WTC11 (cell line): ENCODE data around the gene MDGA2.

ENCODE experiments used
- JUN ChIP-seq: sonication (generic); formaldehyde crosslinking; IDR thresholded peaks from 2 replicates; pipeline ENCODE4 v1.8.0; 2023; ENCODE audit warnings: mild to moderate bottlenecking, missing genetic modification reagents
- NR2C2 ChIP-seq: sonication (generic); formaldehyde crosslinking; IDR thresholded peaks from 2 replicates; pipeline ENCODE4 v1.8.0; 2022; ENCODE audit warnings: mild to moderate bottlenecking, missing genetic modification reagents
- RELA ChIP-seq: sonication (generic); formaldehyde crosslinking; IDR thresholded peaks from 2 replicates; pipeline ENCODE4 v1.8.1; 2022; ENCODE audit warnings: missing genetic modification reagents, mild to moderate bottlenecking, borderline replicate concordance
- ZNF263 ChIP-seq: sonication (generic); formaldehyde crosslinking; IDR thresholded peaks from 2 replicates; pipeline ENCODE4 v1.8.1; 2022; ENCODE audit warnings: low read depth, mild to moderate bottlenecking, moderate library complexity, missing genetic modification reagents
- ZNF416 ChIP-seq: fragments of 250-450 bp; sonication (Bioruptor Pico); IDR thresholded peaks from 2 replicates; pipeline ENCODE4 v1.9.0; 2021; ENCODE audit warnings: mild to moderate bottlenecking, inconsistent platforms
- TF ChIP-seq, protein P1 (sequence below): fragments of 200-600 bp; IDR thresholded peaks from 2 replicates; pipeline ENCODE4 v1.8.0; 2022; ENCODE audit warnings: antibody characterized with exemption
- TF ChIP-seq, protein P2 (sequence below): sonication (generic); formaldehyde crosslinking; IDR thresholded peaks from 2 replicates; pipeline ENCODE4 v1.8.1; 2023; ENCODE audit warnings: mild to moderate bottlenecking, missing genetic modification reagents, moderate library complexity
- TF ChIP-seq, protein P3 (sequence below): fragments of 250-450 bp; sonication (Bioruptor Pico); conservative IDR thresholded peaks from 2 replicates; pipeline ENCODE4 v1.9.0; 2021; ENCODE audit warnings: mild to moderate bottlenecking
- TF ChIP-seq, protein P4 (sequence below): sonication (generic); formaldehyde crosslinking; IDR thresholded peaks from 2 replicates; pipeline ENCODE4 v1.8.0; 2022; ENCODE audit warnings: missing genetic modification reagents

DNA sequence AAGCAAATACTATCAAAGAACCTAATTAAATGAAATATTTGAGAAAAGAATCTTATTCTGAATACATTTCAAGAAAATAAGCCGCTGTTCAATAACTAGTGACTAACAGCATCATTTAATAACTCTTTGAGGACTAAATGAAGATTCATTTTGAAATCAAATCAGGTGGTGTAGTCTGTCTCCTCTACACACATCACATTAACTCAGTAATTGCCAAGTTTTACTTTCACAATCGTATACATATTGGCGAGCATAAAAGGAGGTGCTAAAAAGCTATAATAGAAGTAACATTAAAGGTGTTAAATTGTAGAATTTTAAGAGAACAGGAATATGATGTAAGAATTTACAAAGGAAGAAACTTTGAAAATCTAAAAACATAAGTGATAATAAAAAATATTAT lies 185.1 kb downstream of the MDGA2 start:
- TF ChIP-seq, protein P1, sequence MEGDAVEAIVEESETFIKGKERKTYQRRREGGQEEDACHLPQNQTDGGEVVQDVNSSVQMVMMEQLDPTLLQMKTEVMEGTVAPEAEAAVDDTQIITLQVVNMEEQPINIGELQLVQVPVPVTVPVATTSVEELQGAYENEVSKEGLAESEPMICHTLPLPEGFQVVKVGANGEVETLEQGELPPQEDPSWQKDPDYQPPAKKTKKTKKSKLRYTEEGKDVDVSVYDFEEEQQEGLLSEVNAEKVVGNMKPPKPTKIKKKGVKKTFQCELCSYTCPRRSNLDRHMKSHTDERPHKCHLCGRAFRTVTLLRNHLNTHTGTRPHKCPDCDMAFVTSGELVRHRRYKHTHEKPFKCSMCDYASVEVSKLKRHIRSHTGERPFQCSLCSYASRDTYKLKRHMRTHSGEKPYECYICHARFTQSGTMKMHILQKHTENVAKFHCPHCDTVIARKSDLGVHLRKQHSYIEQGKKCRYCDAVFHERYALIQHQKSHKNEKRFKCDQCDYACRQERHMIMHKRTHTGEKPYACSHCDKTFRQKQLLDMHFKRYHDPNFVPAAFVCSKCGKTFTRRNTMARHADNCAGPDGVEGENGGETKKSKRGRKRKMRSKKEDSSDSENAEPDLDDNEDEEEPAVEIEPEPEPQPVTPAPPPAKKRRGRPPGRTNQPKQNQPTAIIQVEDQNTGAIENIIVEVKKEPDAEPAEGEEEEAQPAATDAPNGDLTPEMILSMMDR: no peak
- no peak for TF ChIP-seq NR2C2
- TF ChIP-seq, protein P2, sequence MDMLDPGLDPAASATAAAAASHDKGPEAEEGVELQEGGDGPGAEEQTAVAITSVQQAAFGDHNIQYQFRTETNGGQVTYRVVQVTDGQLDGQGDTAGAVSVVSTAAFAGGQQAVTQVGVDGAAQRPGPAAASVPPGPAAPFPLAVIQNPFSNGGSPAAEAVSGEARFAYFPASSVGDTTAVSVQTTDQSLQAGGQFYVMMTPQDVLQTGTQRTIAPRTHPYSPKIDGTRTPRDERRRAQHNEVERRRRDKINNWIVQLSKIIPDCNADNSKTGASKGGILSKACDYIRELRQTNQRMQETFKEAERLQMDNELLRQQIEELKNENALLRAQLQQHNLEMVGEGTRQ (CRISPR knock-in tag): no peak
- TF ChIP-seq, protein P3, sequence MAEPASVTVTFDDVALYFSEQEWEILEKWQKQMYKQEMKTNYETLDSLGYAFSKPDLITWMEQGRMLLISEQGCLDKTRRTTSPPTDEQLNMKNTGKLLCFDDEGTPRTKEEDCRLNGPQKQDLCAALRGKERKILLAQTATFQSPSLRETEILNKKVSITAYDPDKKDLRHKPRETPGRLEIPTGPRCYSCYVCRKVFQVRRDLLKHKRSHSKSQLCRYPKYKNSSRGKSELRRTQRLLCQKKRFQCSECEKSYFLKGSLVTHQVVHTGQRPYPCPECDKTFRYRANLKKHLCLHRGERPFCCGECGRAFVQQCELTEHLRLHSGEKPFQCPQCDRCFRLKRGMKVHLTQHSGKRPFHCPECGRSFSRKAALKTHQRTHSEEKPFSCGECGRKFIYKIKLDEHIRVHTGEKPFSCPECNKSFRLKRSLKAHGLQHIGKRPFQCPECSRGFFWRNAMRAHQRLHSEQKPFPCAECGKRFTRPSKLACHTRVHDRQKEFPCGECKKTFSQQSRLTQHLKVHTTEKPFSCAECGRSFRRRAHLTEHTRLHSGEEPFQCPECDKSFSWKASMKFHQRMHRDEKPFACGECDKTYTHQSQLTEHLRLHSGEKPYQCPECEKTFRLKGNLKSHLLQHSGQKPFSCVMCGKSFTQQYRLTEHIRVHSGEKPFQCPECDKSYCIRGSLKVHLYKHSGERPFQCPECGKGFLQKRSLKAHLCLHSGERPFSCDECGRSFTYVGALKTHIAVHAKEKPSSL (CRISPR knock-in tag): no peak
- no peak for TF ChIP-seq ZNF416 (CRISPR knock-in tag)
- no peak for TF ChIP-seq RELA (CRISPR knock-in tag)
- TF ChIP-seq ZNF263 (CRISPR knock-in tag): no peak
- TF ChIP-seq, protein P4, sequence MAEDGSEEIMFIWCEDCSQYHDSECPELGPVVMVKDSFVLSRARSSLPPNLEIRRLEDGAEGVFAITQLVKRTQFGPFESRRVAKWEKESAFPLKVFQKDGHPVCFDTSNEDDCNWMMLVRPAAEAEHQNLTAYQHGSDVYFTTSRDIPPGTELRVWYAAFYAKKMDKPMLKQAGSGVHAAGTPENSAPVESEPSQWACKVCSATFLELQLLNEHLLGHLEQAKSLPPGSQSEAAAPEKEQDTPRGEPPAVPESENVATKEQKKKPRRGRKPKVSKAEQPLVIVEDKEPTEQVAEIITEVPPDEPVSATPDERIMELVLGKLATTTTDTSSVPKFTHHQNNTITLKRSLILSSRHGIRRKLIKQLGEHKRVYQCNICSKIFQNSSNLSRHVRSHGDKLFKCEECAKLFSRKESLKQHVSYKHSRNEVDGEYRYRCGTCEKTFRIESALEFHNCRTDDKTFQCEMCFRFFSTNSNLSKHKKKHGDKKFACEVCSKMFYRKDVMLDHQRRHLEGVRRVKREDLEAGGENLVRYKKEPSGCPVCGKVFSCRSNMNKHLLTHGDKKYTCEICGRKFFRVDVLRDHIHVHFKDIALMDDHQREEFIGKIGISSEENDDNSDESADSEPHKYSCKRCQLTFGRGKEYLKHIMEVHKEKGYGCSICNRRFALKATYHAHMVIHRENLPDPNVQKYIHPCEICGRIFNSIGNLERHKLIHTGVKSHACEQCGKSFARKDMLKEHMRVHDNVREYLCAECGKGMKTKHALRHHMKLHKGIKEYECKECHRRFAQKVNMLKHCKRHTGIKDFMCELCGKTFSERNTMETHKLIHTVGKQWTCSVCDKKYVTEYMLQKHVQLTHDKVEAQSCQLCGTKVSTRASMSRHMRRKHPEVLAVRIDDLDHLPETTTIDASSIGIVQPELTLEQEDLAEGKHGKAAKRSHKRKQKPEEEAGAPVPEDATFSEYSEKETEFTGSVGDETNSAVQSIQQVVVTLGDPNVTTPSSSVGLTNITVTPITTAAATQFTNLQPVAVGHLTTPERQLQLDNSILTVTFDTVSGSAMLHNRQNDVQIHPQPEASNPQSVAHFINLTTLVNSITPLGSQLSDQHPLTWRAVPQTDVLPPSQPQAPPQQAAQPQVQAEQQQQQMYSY (CRISPR knock-in tag): no peak
- TF ChIP-seq JUN: no peak
